Natural killer cell (primary cell): ENCODE measurements around the gene ATG2A. TPM values are rescaled to one million over a fixed set of nuclear protein-coding genes. Genes with fewer than 3 reads are reported as not detected.

Source experiments
- ATAC-seq, 3 donors: fragments of 150-1000 bp in 2 of 3; fragments of 200-7000 bp in 1 of 3; cut with Tn5 transposase; 1 replicate in 1 of 3; 2 replicates in 2 of 3; pipeline ENCODE4 v1.10.0; 2021; ENCODE audit warnings: mild to moderate bottlenecking in 2 of 3, moderate library complexity in 2 of 3
- DNase-seq, 2 donors: peaks; one replicate each; pipeline versions ENCODE4 v3.0.0 to v3.0.0-alpha.2; 2013 to 2021; ENCODE audit warnings: mixed read lengths in 1 of 2
- H3K27ac ChIP-seq: one replicate; pipeline ENCODE4 v1.5.1; 2013; ENCODE audit warnings: mild to moderate bottlenecking, low read length
- H3K27me3 ChIP-seq: one replicate; pipeline ENCODE4 v1.6.1; 2013; ENCODE audit warnings: low read length; ENCODE audit not compliant: control insufficient read depth, insufficient read depth
- H3K36me3 ChIP-seq: one replicate; pipeline ENCODE4 v1.6.1; 2013; ENCODE audit warnings: low read length; ENCODE audit not compliant: control insufficient read depth, insufficient read depth
- H3K4me1 ChIP-seq: one replicate; pipeline ENCODE4 v1.6.1; 2013; ENCODE audit warnings: low read length; ENCODE audit not compliant: control insufficient read depth, insufficient read depth
- H3K4me3 ChIP-seq: one replicate; pipeline ENCODE4 v1.5.1; 2013; ENCODE audit warnings: low read length
- H3K9me3 ChIP-seq: one replicate; pipeline ENCODE4 v1.6.1; 2013; ENCODE audit warnings: low read length; ENCODE audit not compliant: control insufficient read depth, insufficient read depth
- H3K27ac Mint-ChIP-seq, 2 donors: one replicate each; pipeline ENCODE4 v1.8.0; 2022; ENCODE audit warnings: mild to moderate bottlenecking in 2 of 2, mixed read lengths in 2 of 2, moderate library complexity in 1 of 2
- H3K27me3 Mint-ChIP-seq, 2 donors: one replicate each; pipeline ENCODE4 v1.8.0; 2022; ENCODE audit warnings: low read depth in 2 of 2, mixed read lengths in 2 of 2
- H3K36me3 Mint-ChIP-seq: one replicate; pipeline ENCODE4 v1.8.0; 2022; ENCODE audit warnings: mixed read lengths
- H3K4me1 Mint-ChIP-seq, 2 donors: one replicate each; pipeline ENCODE4 v1.8.0; 2022; ENCODE audit warnings: mixed read lengths in 2 of 2
- H3K4me3 Mint-ChIP-seq: one replicate; pipeline ENCODE4 v1.8.0; 2022; ENCODE audit warnings: mild to moderate bottlenecking, moderate library complexity, mixed read lengths
- H3K9me3 Mint-ChIP-seq, 2 donors: one replicate each; pipeline ENCODE4 v1.8.0; 2022; ENCODE audit warnings: mixed read lengths in 2 of 2
- CTCF ChIP-seq: fragments of 200-600 bp; IDR thresholded peaks from one replicate; pipeline ENCODE4 v1.8.0; 2022; ENCODE audit warnings: antibody characterized with exemption
- WGBS: methylation state at CpG from one replicate; pipeline ENCODE4 v1.1.7; 2013; ENCODE audit warnings: missing lambda C conversion rate; ENCODE audit not compliant: insufficient coverage; 5-methylcytosine and 5-hydroxymethylcytosine counted together
- intact Hi-C: fragments of 100-400 bp; cut with micrococcal nuclease; formaldehyde crosslinking; loops from one replicate; pipeline ENCODE4 v1.14.2; 2022
- total RNA-seq, 4 donors: library from RNA; stranded (reverse); fragments of 120-200 nt in 1 of 4; gene quantifications; one replicate each; pipeline versions ENCODE4 v1.2.3 to v1.2.4, GENCODE V29; 2013 to 2022

The ATG2A gene
- total RNA-seq, 3 donors from 2014 or later (not counting 1 experiment from before 2014, with no cell fraction given), result 165 to 321 (median 259) TPM

GRCh38 chr11:64910451-64911093 is 6.4 kb downstream of the ATG2A start:
- no peak overlapping the region for H3K4me3 Mint-ChIP-seq
- intact Hi-C loops, result no loop called here
- 98% methylated on average over 27 of the region's 27 CpGs for WGBS
- Histone ChIP-seq H3K27ac (no peak overlapping the region), H3K9me3 (no peaks in the 10 kb centered on the region), H3K4me3 (no peak overlapping the region), H3K4me1 (peaks cover 8% of the 10 kb centered on the region), H3K27me3 (no peaks in the 10 kb centered on the region), H3K36me3 (peaks cover 77% of the 10 kb centered on the region)
- H3K27ac Mint-ChIP-seq, result peak overlapping the region in 1 of 2 donors; percentile 27
- DNase-seq (no peak), ATAC-seq (no peak)
- no peaks in the 10 kb centered on the region for H3K27me3 Mint-ChIP-seq
- H3K9me3 Mint-ChIP-seq, result no peaks in the 10 kb centered on the region
- no peak for TF ChIP-seq CTCF
- peaks cover 0 to 8% of the 10 kb centered on the region in 2 donors for H3K4me1 Mint-ChIP-seq
- H3K36me3 Mint-ChIP-seq, result no peaks in the 10 kb centered on the region

GRCh38 chr11:64909653-64910343 is 7.2 kb downstream of the ATG2A start:
- DNase-seq, result no peak
- 95% methylated on average over 39 of the region's 39 CpGs for WGBS
- Mint-ChIP-seq H3K4me1 (peaks cover 0 to 8% of the 10 kb centered on the region in 2 donors), H3K9me3 (no peaks in the 10 kb centered on the region), H3K36me3 (no peaks in the 10 kb centered on the region), H3K27ac (peak overlapping the region in 1 of 2 donors; percentile 27), H3K27me3 (no peaks in the 10 kb centered on the region), H3K4me3 (no peak overlapping the region)
- peaks cover under 1% of the 10 kb centered on the region for H3K4me1 ChIP-seq
- TF ChIP-seq CTCF, result no peak
- no peak overlapping the region for H3K27ac ChIP-seq
- no peak overlapping the region for H3K4me3 ChIP-seq
- H3K9me3 ChIP-seq, result no peaks in the 10 kb centered on the region
- H3K36me3 ChIP-seq, result peaks cover 82% of the 10 kb centered on the region
- ATAC-seq, result no peak
- intact Hi-C loops, result no loop called here
- H3K27me3 ChIP-seq, result no peaks in the 10 kb centered on the region

- H3K27ac Mint-ChIP-seq, result no peak overlapping the region
- intact Hi-C loops, result no loop called here
Observed at GRCh38 chr11:64908766-64909165, 8.2 kb downstream of the ATG2A start.

More at GRCh38 chr11:64908766-64909165, 8.2 kb downstream of the ATG2A start:
- TF ChIP-seq CTCF, result no peak
- H3K4me3 Mint-ChIP-seq, result no peak overlapping the region
- Histone ChIP-seq H3K27ac (no peak overlapping the region), H3K4me1 (no peaks in the 10 kb centered on the region), H3K27me3 (no peaks in the 10 kb centered on the region), H3K36me3 (peaks cover 77% of the 10 kb centered on the region), H3K4me3 (no peak overlapping the region), H3K9me3 (no peaks in the 10 kb centered on the region)
- peaks cover 0 to 8% of the 10 kb centered on the region in 2 donors for H3K4me1 Mint-ChIP-seq
- no peaks in the 10 kb centered on the region for H3K27me3 Mint-ChIP-seq
- H3K9me3 Mint-ChIP-seq, result no peaks in the 10 kb centered on the region
- no peak for ATAC-seq
- no peaks in the 10 kb centered on the region for H3K36me3 Mint-ChIP-seq
- no peak for DNase-seq
- 97% methylated on average over 11 of the region's 11 CpGs for WGBS
